Lower lobe of right lung (tissue), 2 donors: ENCODE measurements around the gene ZNF580. TPM values are rescaled to one million over a fixed set of nuclear protein-coding genes. Genes with fewer than 3 reads are reported as not detected.
A peak's percentile ranks its signal among the peaks of the same experiment; 100 is the strongest.

Experiments
- ATAC-seq, 2 donors: fragments of 200-7000 bp; cut with Tn5 transposase; one replicate each; pipeline ENCODE4 v1.9.1; 2020 to 2022; ENCODE audit warnings: mild to moderate bottlenecking in 2 of 2, moderate library complexity in 2 of 2
- DNase-seq: peaks from one replicate; pipeline ENCODE4 v3.0.0-alpha.2; 2020
- H3K27ac ChIP-seq: fragments of 200-600 bp; one replicate; pipeline ENCODE4 v1.8.0; 2022
- H3K27me3 ChIP-seq: fragments of 200-600 bp; one replicate; pipeline ENCODE4 v1.8.0; 2022; ENCODE audit warnings: low read depth
- H3K36me3 ChIP-seq: fragments of 200-600 bp; one replicate; pipeline ENCODE4 v1.8.0; 2022; ENCODE audit warnings: mild to moderate bottlenecking
- H3K4me1 ChIP-seq: fragments of 200-600 bp; one replicate; pipeline ENCODE4 v1.8.0; 2022
- H3K4me3 ChIP-seq: fragments of 200-600 bp; one replicate; pipeline ENCODE4 v1.8.0; 2022; ENCODE audit warnings: mild to moderate bottlenecking
- H3K9me3 ChIP-seq: fragments of 200-600 bp; one replicate; pipeline ENCODE4 v1.8.0; 2022
- intact Hi-C: fragments of 100-400 bp; cut with DNase I; formaldehyde crosslinking; loops from one replicate; pipeline ENCODE4 v1.11.0; 2022
- total RNA-seq: library from RNA; stranded (reverse); fragmentation: NEBNext Ultra II Directional; extraction: Animal tissue kit (Norgen Biotek cat#: 25700); gene quantifications from one replicate; pipeline ENCODE4 v1.2.1, GENCODE V29; 2021
- TF ChIP-seq, protein P1 (sequence below): fragments of 200-600 bp; IDR thresholded peaks from one replicate; pipeline ENCODE4 v1.8.0; 2022; ENCODE audit warnings: antibody characterized with exemption, mild to moderate bottlenecking
- donor health status: DM: no; HTN: yes; CAD: no; lungs with severe emphysema.

The ZNF580 gene
- total RNA-seq, 1 donor from 2014 or later = 35.2 TPM

DNA sequence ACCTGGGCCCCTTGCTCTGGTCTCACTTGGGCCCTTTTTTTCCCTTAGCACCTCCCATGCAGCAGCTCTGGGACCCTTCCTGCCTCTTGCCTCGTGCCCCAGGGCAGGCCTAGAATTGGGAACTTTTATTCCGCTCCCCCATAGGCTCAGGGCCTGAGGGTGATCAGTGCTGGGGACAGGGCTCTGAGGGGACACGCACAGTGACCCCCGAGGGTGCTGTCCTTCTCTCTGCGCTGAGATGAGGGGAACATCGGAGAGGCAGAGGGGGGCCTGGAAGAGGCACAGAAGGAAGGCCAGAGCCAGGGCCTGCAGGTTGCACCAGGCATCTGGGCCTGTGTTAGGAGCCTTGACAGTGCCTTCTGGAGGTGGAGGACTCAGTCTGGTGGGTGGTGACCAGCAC, 45.0 kb downstream of the ZNF580 start:
- Histone ChIP-seq H3K36me3 (peaks cover 96% of the 10 kb centered on the region), H3K4me1 (peaks cover 16% of the 10 kb centered on the region), H3K9me3 (no peaks in the 10 kb centered on the region)

DNA sequence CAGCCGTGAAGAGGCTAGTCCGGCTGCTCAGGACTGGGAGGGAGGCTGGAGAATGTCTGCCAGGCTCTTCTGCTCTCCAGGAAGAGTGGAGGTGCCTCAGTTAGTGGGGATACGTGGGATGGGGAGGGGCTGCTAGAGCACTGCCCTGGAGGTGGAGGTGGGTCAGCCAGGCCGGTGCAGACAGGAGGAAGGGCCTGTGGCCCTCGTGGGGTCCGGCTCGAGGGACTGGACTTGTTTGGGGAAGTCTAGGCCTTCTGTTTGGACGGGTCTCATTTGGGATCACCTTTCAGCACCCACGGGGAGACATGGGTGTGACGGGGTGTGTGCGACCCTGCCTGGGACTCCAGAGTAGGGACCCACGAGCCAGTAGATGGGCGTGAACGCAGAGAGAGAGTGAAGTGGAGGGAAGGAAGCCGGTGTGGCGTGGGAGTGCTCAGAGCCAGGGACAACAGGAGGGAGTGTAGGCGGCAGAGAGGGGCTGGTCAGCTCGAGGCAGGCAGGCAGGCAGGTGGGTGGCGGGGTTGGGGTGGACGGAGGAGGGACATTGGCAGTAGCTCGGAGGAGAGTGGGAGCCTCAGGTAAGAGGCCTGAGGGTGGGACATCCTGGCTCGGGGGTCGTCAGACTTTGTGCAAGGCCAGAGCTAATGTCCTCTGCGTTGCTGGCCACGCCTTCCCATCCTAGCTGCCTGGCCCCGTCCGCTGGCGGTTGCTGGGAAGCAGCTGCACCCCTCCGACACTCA, 45.7 kb downstream of the ZNF580 start:
- Histone ChIP-seq H3K9me3 (no peaks in the 10 kb centered on the region), H3K4me3 (no peak overlapping the region), H3K27me3 (no peaks in the 10 kb centered on the region), H3K27ac (no peak overlapping the region), H3K36me3 (peaks cover 96% of the 10 kb centered on the region), H3K4me1 (peaks cover 16% of the 10 kb centered on the region)
- DNase-seq = peak; percentile 36
- TF ChIP-seq, protein P1, sequence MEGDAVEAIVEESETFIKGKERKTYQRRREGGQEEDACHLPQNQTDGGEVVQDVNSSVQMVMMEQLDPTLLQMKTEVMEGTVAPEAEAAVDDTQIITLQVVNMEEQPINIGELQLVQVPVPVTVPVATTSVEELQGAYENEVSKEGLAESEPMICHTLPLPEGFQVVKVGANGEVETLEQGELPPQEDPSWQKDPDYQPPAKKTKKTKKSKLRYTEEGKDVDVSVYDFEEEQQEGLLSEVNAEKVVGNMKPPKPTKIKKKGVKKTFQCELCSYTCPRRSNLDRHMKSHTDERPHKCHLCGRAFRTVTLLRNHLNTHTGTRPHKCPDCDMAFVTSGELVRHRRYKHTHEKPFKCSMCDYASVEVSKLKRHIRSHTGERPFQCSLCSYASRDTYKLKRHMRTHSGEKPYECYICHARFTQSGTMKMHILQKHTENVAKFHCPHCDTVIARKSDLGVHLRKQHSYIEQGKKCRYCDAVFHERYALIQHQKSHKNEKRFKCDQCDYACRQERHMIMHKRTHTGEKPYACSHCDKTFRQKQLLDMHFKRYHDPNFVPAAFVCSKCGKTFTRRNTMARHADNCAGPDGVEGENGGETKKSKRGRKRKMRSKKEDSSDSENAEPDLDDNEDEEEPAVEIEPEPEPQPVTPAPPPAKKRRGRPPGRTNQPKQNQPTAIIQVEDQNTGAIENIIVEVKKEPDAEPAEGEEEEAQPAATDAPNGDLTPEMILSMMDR = no peak
- intact Hi-C loops = no loop called here
- ATAC-seq = no peak

More for the DNA sequence above, 45.0 kb downstream of the ZNF580 start:
- intact Hi-C loops = no loop called here
- Histone ChIP-seq H3K4me3 (no peak overlapping the region), H3K27me3 (no peaks in the 10 kb centered on the region), H3K27ac (no peak overlapping the region)
- ATAC-seq (no peak), DNase-seq (no peak)
- TF ChIP-seq, protein P1 = no peak

DNA sequence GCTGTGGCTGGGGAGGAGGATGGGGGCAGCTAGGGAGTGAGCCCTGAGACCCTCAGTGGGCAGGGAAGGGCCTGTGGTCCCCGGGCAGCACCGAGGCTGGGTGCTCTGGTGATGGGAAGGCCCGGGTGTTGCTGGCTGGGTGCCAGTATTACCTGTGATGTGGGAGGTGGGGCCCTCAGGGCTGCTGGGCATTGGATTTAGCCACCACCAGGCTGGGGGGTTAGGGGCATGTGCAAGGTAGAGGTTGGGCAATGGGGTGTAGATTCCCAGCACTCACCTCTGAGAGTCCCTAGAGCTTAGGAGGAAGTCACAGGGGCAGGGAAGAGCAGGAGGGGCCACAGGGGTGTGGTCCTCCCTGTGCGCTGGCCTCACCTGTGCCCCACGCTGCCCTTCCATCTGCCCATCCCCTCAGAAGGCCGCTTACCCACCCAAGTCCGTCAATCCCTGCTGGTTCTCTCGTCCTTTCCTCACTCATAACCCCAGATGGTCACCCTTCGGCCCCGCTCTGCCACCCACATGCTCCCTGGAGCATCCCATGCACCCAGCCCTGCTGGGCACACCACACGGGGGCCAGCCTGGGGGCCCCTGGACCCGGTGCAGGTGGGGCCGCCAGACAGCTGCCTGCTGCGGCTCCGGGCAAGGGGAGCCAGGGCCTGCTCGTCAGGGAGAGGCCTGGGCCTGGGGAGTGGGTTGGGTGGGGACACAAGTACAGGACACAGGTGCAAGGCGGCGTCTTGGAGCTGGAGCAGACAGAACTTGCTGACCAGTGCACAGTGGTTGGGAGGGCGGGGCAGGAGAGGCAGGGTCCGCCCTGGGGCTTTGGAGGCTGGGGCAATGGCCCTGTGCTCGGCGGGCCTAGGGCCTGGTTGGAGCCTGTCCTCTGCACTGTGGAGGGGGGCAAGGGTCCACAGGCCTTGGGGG, 46.7 kb downstream of the ZNF580 start:
- no peaks in the 10 kb centered on the region for H3K9me3 ChIP-seq
- no peak overlapping the region for H3K4me3 ChIP-seq
- peak; percentile 41 for DNase-seq
- no peak overlapping the region for H3K27ac ChIP-seq
- H3K36me3 ChIP-seq = peaks cover 98% of the 10 kb centered on the region
- ATAC-seq = no peak
- no peaks in the 10 kb centered on the region for H3K27me3 ChIP-seq
- TF ChIP-seq, protein P1 = no peak
- intact Hi-C loops = no loop called here
- peaks cover 16% of the 10 kb centered on the region for H3K4me1 ChIP-seq

DNA sequence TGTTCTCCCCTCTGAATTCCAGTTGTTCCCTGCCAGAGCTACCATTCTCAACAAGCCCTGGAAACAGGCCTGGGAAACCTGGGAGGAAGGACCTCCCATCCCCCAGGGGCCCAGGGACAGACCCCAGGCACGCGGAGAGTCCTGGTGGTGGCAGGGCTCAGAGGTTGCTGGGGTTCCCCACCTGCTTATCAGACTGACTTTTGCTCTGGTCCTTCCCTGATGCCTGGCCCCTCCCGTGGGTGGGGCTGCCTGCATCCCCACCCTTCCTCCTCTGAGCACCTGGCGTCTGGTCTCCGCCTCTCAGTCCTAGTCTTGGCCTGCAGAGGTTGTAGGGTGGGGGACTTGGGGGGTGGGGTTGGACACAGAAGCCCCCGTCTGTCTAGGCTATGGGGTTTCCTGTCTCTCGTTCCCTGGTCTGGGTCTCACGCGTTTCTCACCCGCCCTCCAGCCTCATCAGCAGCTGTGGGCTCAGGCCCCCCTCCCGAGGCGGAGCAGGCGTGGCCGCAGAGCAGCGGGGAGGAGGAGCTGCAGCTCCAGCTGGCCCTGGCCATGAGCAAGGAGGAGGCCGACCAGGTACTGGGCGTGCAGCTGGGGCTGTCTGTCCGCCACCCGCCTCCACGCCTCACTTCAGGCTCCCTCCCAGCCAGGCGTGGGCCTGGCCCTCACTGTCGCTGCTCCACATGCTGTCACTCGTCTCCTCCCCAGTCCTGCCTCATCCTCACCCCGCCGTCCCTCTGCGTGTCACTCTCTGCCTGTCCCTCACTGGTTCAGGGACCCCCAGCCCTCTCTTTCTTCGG, 47.8 kb downstream of the ZNF580 start:
- peak; percentile 36 for DNase-seq
- no peak for ATAC-seq
- Histone ChIP-seq H3K4me3 (no peak overlapping the region), H3K27me3 (no peaks in the 10 kb centered on the region), H3K4me1 (peaks cover 10% of the 10 kb centered on the region), H3K9me3 (no peaks in the 10 kb centered on the region), H3K27ac (no peak overlapping the region), H3K36me3 (peaks cover 98% of the 10 kb centered on the region)
- intact Hi-C loops = no loop called here
- TF ChIP-seq, protein P1 = no peak
